Choroid plexus epithelial cell (primary cell): ENCODE results near the gene PMEL.

Source experiments
- DNase-seq: peaks from one replicate; pipeline ENCODE4 v3.0.0-alpha.2; 2010; ENCODE audit warnings: low read depth
- H3K4me3 ChIP-seq: 2 replicates; pipeline ENCODE4 v1.5.1; 2011; ENCODE audit warnings: low read depth, mild to moderate bottlenecking, control low read depth, low read length, moderate library complexity
- TF ChIP-seq, protein P1 (sequence below): conservative IDR thresholded peaks from 2 replicates; pipeline ENCODE4 v1.5.1; 2011; ENCODE audit warnings: low read depth, mild to moderate bottlenecking, control low read depth, inconsistent platforms, low read length, moderate library complexity

Gene PMEL

DNA sequence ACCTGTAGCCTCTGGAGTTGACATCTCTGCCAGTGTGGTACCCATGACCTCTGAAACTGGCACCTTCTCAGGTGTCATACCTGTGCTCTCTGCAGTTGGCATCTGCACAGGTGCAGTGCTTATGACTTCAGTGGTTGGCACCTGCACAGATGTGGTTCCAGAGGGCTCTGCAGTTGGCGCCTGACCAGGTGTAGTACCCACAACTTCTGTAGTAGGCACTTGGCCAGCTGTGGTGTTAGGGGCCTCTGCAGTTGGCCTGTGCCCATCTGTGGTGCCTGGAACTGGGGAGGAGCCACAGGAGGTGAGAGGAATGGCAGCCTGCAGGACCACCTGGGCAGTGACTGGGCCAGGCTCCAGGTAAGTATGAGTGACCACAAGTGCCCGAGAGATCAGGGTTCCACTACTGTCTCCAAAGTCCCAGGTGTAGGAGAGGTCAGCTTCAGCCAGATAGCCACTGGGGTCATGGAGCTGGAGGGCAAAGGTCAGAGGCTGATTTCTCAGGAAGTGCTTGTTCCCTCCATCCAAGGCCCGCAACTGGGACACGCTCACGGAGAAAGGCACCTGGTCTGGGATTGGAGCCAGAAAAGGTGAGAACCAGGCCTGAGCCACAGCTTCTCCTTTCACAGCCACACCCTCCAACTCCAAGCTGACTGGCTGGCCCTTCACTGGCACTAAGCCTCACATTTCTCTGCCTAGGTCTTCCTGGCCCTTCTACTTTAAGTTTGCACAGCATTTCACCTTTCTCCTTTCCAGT lies 8.6 kb downstream of the PMEL start:
- no peak for DNase-seq
- TF ChIP-seq, protein P1, sequence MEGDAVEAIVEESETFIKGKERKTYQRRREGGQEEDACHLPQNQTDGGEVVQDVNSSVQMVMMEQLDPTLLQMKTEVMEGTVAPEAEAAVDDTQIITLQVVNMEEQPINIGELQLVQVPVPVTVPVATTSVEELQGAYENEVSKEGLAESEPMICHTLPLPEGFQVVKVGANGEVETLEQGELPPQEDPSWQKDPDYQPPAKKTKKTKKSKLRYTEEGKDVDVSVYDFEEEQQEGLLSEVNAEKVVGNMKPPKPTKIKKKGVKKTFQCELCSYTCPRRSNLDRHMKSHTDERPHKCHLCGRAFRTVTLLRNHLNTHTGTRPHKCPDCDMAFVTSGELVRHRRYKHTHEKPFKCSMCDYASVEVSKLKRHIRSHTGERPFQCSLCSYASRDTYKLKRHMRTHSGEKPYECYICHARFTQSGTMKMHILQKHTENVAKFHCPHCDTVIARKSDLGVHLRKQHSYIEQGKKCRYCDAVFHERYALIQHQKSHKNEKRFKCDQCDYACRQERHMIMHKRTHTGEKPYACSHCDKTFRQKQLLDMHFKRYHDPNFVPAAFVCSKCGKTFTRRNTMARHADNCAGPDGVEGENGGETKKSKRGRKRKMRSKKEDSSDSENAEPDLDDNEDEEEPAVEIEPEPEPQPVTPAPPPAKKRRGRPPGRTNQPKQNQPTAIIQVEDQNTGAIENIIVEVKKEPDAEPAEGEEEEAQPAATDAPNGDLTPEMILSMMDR = no peak
- H3K4me3 ChIP-seq = no peak overlapping the region

DNA sequence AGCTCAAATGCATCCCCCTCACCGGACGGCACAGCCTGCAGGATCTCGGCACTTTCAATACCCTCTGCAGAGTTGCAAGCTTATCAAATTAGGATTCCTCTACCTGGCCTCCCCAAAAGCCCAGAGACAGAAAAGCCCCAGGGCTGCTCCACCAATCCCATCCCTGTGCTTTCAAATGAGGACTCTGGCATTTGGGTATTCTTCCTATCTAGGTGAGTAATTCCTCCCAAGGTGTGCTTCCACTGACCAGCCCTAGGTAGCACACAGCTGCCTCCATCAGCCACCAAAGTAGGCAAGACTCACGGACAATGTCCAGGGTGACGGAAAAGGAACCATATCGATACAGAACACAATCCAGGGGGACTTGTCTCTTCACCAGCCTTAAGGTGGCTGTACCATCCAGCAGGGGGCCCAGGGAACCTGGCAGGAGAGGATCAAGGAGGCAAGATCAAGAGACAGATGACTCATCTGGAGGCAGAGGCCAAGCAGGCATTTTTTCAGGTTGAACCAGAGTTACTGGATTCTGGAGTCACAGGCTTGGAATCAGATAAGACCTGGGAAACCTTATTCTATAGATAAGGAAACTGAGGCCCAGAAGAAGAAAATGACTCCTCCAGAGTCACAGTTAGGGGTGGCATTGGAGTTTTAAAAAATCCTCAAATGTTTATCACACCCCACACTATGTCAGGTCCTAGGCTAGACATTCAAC lies 9.9 kb downstream of the PMEL start:
- TF ChIP-seq, protein P1 = peak; percentile 40
- DNase-seq = peak; percentile 36
- no peak overlapping the region for H3K4me3 ChIP-seq

DNA sequence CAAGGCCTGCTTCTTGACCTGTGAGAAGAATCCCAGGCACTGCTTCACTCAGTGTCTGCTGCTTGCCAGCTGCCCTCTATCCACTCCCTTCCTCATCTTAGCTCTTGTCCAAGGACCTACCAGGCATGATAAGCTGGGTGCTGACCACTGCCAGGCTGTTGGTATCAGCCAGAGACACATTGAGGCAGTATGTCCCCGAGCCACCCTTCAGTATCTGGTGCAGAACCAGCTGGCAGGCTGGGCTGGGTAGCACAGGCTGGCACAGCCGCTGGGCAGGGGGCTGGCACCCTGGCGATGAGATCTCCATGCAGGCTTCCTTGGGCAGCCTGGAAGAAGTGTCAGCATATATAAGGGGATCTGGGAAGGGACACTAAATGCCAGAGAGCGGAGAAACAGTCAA lies 10.5 kb downstream of the PMEL start:
- H3K4me3 ChIP-seq = no peak overlapping the region

DNA sequence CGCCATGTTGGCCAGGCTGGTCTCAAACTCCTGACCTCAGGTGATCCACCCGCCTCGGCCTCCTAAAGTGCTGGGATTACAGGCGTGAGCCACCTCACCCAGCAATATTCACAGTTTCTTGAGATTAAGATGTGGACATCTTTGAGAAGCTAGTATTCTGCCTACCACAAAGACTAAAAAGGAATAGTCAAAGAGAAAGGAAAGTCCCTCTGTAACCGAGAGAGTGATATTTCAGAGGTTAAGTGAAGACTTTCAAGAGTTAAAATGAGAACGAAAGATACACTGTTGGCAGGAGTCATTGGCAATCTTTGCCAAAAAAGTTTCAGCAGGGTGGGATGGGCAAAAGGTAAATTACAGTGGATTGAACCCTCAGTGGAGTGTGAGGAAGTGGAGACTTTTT lies 19.3 kb downstream of the PMEL start:
- no peak overlapping the region for H3K4me3 ChIP-seq
- TF ChIP-seq, protein P1 = no peak
- no peak for DNase-seq

More for the DNA sequence above, 10.5 kb downstream of the PMEL start:
- DNase-seq = no peak
- TF ChIP-seq, protein P1 = no peak

DNA sequence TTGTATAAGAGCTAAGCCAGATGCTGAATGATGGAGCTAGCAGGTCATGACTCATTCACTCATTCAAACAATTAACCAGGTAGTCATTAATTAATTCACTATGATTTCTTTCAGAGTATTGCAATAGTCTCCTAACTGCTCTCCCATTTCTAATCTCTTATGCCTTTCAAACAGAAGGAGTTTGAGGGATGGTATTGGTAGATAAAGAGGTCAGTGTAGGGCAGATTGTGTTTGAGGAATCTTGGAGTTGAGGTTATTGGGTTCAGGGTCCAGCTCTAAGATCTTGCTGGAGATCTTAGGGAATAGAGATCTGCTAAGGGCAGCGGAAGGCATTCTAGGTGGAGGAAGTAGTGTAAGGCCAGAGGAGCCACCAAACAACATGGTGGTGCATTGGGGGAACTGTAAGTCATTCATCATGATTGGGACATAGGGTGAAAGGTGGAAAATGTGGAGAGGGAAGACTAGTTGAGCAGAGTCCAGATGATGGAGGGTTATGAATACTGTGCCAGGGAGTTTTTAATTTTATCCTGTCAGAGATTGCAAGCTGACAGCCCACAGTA lies 23.2 kb downstream of the PMEL start:
- DNase-seq = no peak
- no peak overlapping the region for H3K4me3 ChIP-seq
- TF ChIP-seq, protein P1 = no peak

DNA sequence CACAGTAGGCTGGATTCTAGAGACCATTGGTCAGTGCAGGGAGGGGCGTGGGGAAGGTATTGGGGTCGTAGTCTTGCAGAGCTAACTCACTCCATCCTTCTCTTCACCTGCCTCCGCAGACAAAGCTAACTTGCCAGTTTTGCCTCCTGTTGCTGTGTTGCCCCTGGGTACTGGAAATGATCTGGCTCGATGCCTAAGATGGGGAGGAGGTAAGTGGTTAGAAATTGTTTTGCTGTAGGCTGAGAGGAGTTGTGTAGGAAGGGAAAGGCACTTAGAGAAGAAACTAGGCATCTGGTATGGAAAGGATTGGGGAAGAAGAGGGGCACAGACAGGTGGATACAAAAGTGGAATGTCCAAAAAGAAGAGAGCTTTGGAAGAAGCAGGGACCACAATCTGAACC lies 23.8 kb downstream of the PMEL start:
- TF ChIP-seq, protein P1 = no peak
- no peak for DNase-seq
- no peak overlapping the region for H3K4me3 ChIP-seq
